GM18526 (cell line): Measurements from ENCODE around the gene TEX38.

ENCODE experiments used
- POLR2A ChIP-seq: IDR thresholded peaks from 3 replicates; pipeline ENCODE4 v1.6.1; 2011; ENCODE audit not compliant: insufficient read length; ENCODE audit errors: extremely low read depth

Gene TEX38

DNA sequence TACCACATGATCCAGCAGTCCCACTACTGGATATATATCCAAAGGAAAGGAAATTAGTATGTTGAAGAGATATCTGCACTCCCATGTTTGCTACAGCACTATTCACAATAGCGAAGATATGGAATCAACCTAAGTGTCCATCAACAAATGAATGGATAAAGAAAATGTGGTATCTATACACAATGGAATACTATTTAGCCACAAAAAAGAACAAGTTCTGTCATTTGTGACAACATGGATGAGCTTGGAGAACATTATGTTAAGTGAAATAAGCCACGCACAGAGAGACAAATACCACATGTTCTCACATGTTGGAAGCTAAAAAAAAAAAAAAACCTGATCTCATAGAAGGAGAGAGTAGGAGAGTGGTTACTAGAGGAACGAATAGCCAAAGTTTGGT lies 21.2 kb upstream of the TEX38 start:
- no peak for TF ChIP-seq POLR2A

DNA sequence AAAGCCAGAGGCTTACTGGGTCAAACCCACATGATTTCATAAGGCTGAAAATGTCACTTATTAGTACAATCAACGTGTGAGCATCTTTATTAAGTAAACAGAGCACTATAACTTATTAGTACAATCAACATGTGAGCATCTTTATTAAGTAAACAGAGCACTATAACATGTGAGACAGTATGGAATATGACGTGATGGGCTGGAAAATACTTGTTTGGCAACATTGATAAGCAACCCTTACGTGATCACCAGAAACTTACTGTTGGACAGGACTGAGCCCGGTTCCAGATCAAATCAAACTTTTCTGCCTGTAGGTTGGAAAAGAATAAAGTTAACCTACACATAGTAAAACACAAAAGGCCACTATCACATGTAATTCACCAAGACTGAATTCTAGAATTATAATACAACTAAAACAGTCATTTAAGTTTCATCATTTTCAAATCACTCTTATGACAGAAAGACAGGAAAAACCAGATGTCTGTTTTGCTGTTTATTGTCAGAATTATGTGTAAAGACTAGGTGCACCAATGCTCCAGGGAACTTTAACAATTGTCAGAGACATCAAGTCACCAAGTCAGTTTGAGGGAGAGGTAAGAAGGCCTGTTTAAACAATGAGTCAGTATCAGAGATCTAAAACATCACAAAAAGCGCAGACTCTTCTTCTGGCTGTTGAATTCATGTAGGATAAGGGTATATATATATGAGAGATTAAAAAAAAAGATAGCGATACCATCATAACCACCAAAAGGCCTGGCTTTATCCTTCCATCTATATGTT lies 19.1 kb upstream of the TEX38 start:
- TF ChIP-seq POLR2A, result no peak

- TF ChIP-seq POLR2A, result no peak
These were observed 18.2 kb upstream of the TEX38 start for GRCh38 chr1:46653405-46653958.

GRCh38 chr1:46654012-46654411 lies 17.6 kb upstream of the TEX38 start:
- TF ChIP-seq POLR2A, result no peak

GRCh38 chr1:46655848-46656247 lies 15.8 kb upstream of the TEX38 start:
- no peak for TF ChIP-seq POLR2A

DNA sequence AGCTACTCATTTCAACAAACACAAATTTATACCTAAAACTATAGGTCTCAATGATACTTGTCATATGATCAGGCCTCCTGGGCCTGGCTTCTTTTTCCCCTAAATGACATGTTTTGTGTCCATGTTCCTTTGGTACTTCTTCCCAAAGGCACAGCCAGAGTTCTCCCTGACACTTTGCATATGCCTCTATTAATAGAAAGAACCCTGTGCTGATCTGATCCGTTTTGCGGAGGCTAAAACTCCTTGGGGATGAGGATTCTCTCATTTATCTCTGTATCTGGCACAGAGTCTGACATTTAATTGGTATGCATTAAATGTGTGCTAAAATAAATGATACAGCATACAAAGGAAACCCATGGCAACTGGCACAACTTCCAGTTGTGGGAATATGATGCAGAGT lies 15.0 kb upstream of the TEX38 start:
- TF ChIP-seq POLR2A, result no peak

DNA sequence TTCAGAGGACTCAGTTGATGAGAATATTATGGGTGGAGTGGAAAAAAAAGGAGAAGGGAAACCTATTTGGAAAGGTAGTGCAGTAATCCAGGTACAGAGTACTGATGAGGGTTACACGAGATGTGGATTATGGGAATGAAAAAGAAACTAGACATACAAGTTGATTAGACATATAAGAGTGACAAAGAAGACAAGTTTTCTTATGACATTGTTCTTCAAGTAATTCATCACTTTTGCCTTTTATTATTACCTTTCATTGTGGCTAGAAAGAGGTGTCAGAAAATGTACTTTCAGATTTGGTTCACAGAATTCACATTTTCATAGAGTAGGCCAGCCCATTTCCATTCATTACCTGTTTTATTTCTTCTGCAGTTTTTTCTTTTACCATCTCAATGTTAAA lies 13.9 kb upstream of the TEX38 start:
- no peak for TF ChIP-seq POLR2A

GRCh38 chr1:46659307-46659870 lies 12.3 kb upstream of the TEX38 start:
- no peak for TF ChIP-seq POLR2A

- TF ChIP-seq POLR2A, result no peak
These were observed 5.7 kb upstream of the TEX38 start for GRCh38 chr1:46665983-46666382.

DNA sequence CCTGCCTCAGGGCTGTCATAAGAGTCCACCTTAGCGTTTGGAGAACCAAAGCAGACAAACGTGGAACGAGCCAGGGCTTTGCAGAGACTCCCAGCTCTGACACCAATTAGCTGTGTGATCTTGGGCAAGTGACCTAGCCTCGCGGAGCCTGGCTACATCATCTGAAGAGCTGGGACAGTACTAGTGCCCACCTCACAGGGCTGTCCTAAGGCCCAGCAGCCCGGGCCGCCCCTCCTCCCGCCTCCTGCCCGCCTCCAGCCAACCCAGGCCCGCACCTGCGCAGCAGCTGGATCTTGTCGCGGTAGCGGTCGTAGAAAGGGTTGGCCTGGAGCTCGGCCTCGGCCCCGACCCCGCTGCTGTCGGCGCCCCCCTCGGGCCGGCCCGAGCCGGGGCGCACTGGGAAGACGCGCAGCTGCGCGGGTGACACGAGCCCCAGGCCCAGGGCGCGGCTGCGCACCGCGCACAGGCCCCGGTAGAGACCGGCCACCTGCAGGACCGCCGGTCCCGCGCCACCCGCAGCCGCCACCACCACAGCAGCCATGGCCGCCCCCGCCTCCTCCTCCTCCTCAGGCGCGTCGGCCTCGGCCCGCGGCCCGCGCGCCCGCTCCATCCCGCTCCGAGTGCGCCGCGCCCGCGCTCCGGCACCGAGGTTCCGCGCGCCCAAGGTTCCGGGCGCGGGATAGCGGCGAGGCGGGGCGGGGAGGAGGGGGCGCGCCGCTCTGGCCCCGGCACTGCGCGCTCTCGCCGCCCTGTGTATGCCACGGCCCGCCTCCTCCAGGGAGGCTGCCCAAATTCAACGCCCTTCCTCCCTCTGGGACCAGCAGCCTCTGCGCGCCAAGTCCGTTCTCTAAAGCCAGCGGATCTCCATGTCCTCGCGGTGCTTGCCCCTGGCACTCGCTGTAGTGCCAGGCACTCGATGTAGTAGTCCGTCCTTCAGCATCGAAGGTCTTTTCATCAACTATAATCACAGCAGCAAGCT lies 3.6 kb upstream of the TEX38 start, which contains the start of gene ATPAF1:
ATPAF1 (minus strand) TSS at position 583 of the 979 bp plus-strand sequence; CDS start at position 541, 42 bp downstream.
- TF ChIP-seq POLR2A, result peak; percentile 78

GRCh38 chr1:46670134-46670533 lies 1.5 kb upstream of the TEX38 start:
- no peak for TF ChIP-seq POLR2A

GRCh38 chr1:46672696-46673095 lies 1.0 kb downstream of the TEX38 start:
- TF ChIP-seq POLR2A, result no peak

- TF ChIP-seq POLR2A, result no peak
These were observed 2.1 kb downstream of the TEX38 start for GRCh38 chr1:46673749-46674182.

- no peak for TF ChIP-seq POLR2A
These were observed 4.1 kb downstream of the TEX38 start for GRCh38 chr1:46675549-46676314.
